ENCODE measurements around the gene SLC49A3.
"Not testable (repeated sequence)": the region's sequence is repeated elsewhere in the genome, so short reads cannot be mapped to it uniquely, and the experiment has no call there.

Gene SLC49A3

GRCh38 chr4:721261-722168, 32.6 kb upstream of the SLC49A3 start:
- DNase-seq = no peak

GRCh38 chr4:720111-720860, 31.3 kb upstream of the SLC49A3 start:
- DNase-seq = no peak

- DNase-seq = no peak
Measured at GRCh38 chr4:718460-718859, 29.5 kb upstream of the SLC49A3 start.

- no peak for DNase-seq
Measured at GRCh38 chr4:717601-718320, 28.8 kb upstream of the SLC49A3 start.

- DNase-seq = no peak
Measured at GRCh38 chr4:714087-714486, 25.1 kb upstream of the SLC49A3 start.

GRCh38 chr4:712916-713632, 24.1 kb upstream of the SLC49A3 start:
- no peak for DNase-seq

GRCh38 chr4:712093-712492, 23.1 kb upstream of the SLC49A3 start:
- DNase-seq = no peak

- no peak for DNase-seq
Measured at GRCh38 chr4:710916-711315, 22.0 kb upstream of the SLC49A3 start.

GRCh38 chr4:710116-710515, 21.2 kb upstream of the SLC49A3 start:
- DNase-seq = no peak

- no peak for DNase-seq
Measured at GRCh38 chr4:709348-709747, 20.4 kb upstream of the SLC49A3 start.

- DNase-seq = no peak
Measured at GRCh38 chr4:708631-708933, 19.6 kb upstream of the SLC49A3 start.

GRCh38 chr4:707929-708630, 19.1 kb upstream of the SLC49A3 start:
- no peak for DNase-seq

- no peak for DNase-seq
Measured at GRCh38 chr4:706834-707598, 18.1 kb upstream of the SLC49A3 start.

- not testable (repeated sequence) for DNase-seq
Measured at GRCh38 chr4:706083-706633, 17.2 kb upstream of the SLC49A3 start.

- DNase-seq = peak; percentile 91
Measured at GRCh38 chr4:705278-706082, 16.5 kb upstream of the SLC49A3 start, which contains the start of gene PCGF3. Gene PCGF3, plus strand, starts transcription at chr4:705832. Its CDS starts 27,849 bp downstream, at chr4:733681.

- DNase-seq = no peak
Measured at GRCh38 chr4:704971-705277, 16.0 kb upstream of the SLC49A3 start.

- no peak for DNase-seq
Measured at GRCh38 chr4:704198-704891, 15.4 kb upstream of the SLC49A3 start.

- no peak for DNase-seq
Measured at GRCh38 chr4:703336-704197, 14.6 kb upstream of the SLC49A3 start.

- DNase-seq = no peak
Measured at GRCh38 chr4:702618-703048, 13.7 kb upstream of the SLC49A3 start.

Measured in NCI-H1092 (cell line).